ENCODE data around the gene ARID3C. TPM values are rescaled to one million over a fixed set of nuclear protein-coding genes. Genes with fewer than 3 reads are reported as not detected.

The ARID3C gene
- total and polyA plus RNA-seq, 10 of the 15 experiments (the other 5 are each of a cell fraction or from before 2014, with no cell fraction given), result not detected

DNA sequence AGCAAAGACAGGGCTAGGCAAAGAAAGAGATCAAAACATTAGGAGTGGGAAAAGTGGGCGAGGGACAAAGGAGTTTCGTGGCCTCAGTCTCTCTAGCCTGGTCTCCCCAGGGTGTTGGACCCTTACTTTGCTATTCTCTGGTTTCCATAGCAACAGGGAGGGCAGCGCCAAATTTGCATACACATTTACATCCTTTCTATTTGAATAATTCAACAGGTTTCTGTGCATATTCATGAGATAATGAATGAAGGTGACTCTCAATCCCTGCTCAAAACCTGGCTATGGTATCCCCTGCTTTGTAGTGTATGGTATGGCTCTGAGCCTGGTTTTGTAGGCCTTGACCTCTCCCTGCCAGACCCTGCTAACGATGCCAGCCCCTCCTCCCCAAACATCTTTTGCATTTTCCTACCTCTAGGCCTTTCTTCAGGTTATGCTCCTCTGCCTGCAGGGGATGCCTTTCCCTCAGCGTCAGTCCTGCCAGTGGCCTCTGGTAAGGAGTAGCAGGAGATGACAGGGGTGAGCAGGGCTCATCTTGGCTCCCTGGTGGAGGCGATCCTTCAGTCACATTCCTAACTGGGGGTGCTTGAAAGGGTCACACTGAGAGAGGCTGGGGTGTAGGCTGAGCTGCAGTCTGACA is 26.8 kb downstream of the ARID3C start:
- SMC1A ChIA-PET (ENCODE audit: uncharacterized antibody, unreplicated experiment), result no interaction called here
- Histone ChIP-seq H2AFZ (ENCODE audit: control insufficient read depth, low read depth, low read length) (no peak overlapping the region), H3K27ac (ENCODE audit: control insufficient read depth, insufficient read depth) (no peak overlapping the region), H3K4me1 (ENCODE audit: control insufficient read depth, insufficient read depth, low read length) (no peaks in the 10 kb centered on the region), H3K36me3 (ENCODE audit: control insufficient read depth in 2 of 2, insufficient read depth in 2 of 2, low read length in 1 of 2) (no peaks in the 10 kb centered on the region), H3K27me3 (replicated peaks in 1 of 2; ENCODE audit: control insufficient read depth in 2 of 2, insufficient read depth in 2 of 2, low read length in 1 of 2) (peaks cover 5 to 8% of the 10 kb centered on the region in 2 experiments; a peak in 2 of 4 replicates), H3K9ac (ENCODE audit: control insufficient read depth, insufficient read depth, low read length) (no peak overlapping the region), H3K9me3 (replicated peaks; ENCODE audit: control insufficient read depth, insufficient read depth, low read length) (no peaks in the 10 kb centered on the region), H4K20me1 (ENCODE audit: control insufficient read depth, insufficient read depth) (no peaks in the 10 kb centered on the region), H3K79me2 (ENCODE audit: control insufficient read depth, insufficient read depth, low read length) (no peaks in the 10 kb centered on the region), H3K4me2 (ENCODE audit: control insufficient read depth, insufficient read depth) (no peak overlapping the region), H3K4me3 (no peak overlapping the region)
- TF ChIP-seq SMC3 (IDR thresholded peaks at IDR 0.05; ENCODE audit: borderline replicate concordance, low read length), result no peak
- no peak for TF ChIP-seq CBX5 (IDR thresholded peaks at IDR 0.05; ENCODE audit: low read depth)
- no peak for TF ChIP-seq WRNIP1 (IDR thresholded peaks at IDR 0.05; ENCODE audit: borderline replicate concordance, low read depth, low read length)
- no peak for TF ChIP-seq ZNF274 (IDR thresholded peaks at IDR 0.05; ENCODE audit: insufficient read depth, insufficient read length)
- TF ChIP-seq KDM1A (IDR thresholded peaks at IDR 0.05; ENCODE audit: borderline replicate concordance), result no peak
- TF ChIP-seq ZNF622 (IDR thresholded peaks at IDR 0.05), result no peak
- no peak for TF ChIP-seq NR2C1 (IDR thresholded peaks at IDR 0.05)
- TF ChIP-seq ZNF207 (IDR thresholded peaks at IDR 0.05; ENCODE audit: borderline replicate concordance), result no peak
- WGBS (ENCODE audit: insufficient coverage, insufficient replicate concordance, low lambda C conversion rate, missing lambda C conversion rate), result 8% methylated on average over 6 of the region's 6 CpGs
- CTCF ChIA-PET, result interaction anchor here (0.8 to 5.0 kb wide), 7 partner anchors 32 to 269 kb away, joined by 3 to 39 read pairs (median 3); partner anchors contain the start of genes GALT and SIGMAR1
- POLR2A ChIA-PET, result no interaction called here
- FAIRE-seq (no peak), DNase-seq (ENCODE audit: low read depth, low spot score) (no peak), ATAC-seq (no peak)
- in situ Hi-C loops (cut with MboI) (no loop called here), intact Hi-C loops (cut with micrococcal nuclease; ENCODE audit: unreplicated experiment) (loop anchor here (5.0 kb wide), 1 partner anchor 270 kb away; no protein-coding TSS in a partner anchor)
- BruUV-seq (replicated peaks), result no TSS peak
- RAD21 ChIA-PET (ENCODE audit: unreplicated experiment), result no interaction called here

DNA sequence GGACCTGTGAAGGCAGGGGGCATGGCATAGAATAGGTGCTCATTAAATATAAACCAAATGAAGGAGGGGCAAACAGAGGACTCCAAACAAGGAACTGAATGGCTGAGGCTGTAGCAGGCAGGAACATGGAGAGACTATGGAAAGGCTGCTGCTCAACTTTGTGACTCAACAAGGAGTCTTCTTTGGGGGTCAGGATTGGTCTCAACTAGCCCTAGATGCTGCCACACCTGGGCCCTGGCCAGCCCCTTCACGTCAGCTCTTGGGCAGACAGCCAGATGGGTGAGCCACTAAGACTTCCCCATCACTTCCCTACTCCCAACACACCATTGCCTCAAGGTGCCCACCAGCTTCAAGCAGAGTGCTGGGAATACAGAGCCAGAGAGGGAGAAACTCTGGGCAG is 28.0 kb downstream of the ARID3C start:
- intact Hi-C loops (cut with micrococcal nuclease; ENCODE audit: unreplicated experiment) (loop anchor here (5.0 kb wide), 1 partner anchor 269 kb away; no protein-coding TSS in a partner anchor), in situ Hi-C loops (cut with MboI) (no loop called here)
- ChIA-PET CTCF (interaction anchor here (0.7 to 1.0 kb wide), 2 partner anchors 8 to 197 kb away, joined by 3 to 4 read pairs; no protein-coding TSS in a partner anchor), RAD21 (ENCODE audit: unreplicated experiment) (no interaction called here), SMC1A (ENCODE audit: uncharacterized antibody, unreplicated experiment) (no interaction called here), POLR2A (interaction anchor here (0.5 kb wide), 1 partner anchor 58 kb away, joined by 3 read pairs; no protein-coding TSS in a partner anchor)
- Histone ChIP-seq H3K4me2 (ENCODE audit: control insufficient read depth, insufficient read depth) (no peak overlapping the region), H3K36me3 (ENCODE audit: control insufficient read depth in 2 of 2, insufficient read depth in 2 of 2, low read length in 1 of 2) (no peaks in the 10 kb centered on the region), H3K9ac (ENCODE audit: control insufficient read depth, insufficient read depth, low read length) (no peak overlapping the region), H3K4me1 (ENCODE audit: control insufficient read depth, insufficient read depth, low read length) (no peaks in the 10 kb centered on the region), H4K20me1 (ENCODE audit: control insufficient read depth, insufficient read depth) (no peaks in the 10 kb centered on the region), H3K9me3 (replicated peaks; ENCODE audit: control insufficient read depth, insufficient read depth, low read length) (no peaks in the 10 kb centered on the region), H3K27me3 (replicated peaks in 1 of 2; ENCODE audit: control insufficient read depth in 2 of 2, insufficient read depth in 2 of 2, low read length in 1 of 2) (peaks cover 7 to 8% of the 10 kb centered on the region in 2 experiments; a peak in 2 of 4 replicates), H3K79me2 (ENCODE audit: control insufficient read depth, insufficient read depth, low read length) (no peaks in the 10 kb centered on the region), H3K4me3 (no peak overlapping the region), H3K27ac (ENCODE audit: control insufficient read depth, insufficient read depth) (no peak overlapping the region), H2AFZ (ENCODE audit: control insufficient read depth, low read depth, low read length) (no peak overlapping the region)
- TF ChIP-seq TARDBP (IDR thresholded peaks at IDR 0.05; ENCODE audit: borderline replicate concordance), result no peak
- TF ChIP-seq, protein P1, sequence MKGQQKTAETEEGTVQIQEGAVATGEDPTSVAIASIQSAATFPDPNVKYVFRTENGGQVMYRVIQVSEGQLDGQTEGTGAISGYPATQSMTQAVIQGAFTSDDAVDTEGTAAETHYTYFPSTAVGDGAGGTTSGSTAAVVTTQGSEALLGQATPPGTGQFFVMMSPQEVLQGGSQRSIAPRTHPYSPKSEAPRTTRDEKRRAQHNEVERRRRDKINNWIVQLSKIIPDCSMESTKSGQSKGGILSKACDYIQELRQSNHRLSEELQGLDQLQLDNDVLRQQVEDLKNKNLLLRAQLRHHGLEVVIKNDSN (IDR thresholded peaks at IDR 0.05; ENCODE audit: borderline replicate concordance, extremely low read length, insufficient read depth, low read depth, low read length), result no peak
- TF ChIP-seq SRF (IDR thresholded peaks at IDR 0.05; ENCODE audit: low read depth in 2 of 2, low read length in 2 of 2), result no peak
- TF ChIP-seq MEF2B (IDR thresholded peaks at IDR 0.05; ENCODE audit: partially characterized antibody, poor library complexity, severe bottlenecking), result no peak
- TF ChIP-seq, protein P2, sequence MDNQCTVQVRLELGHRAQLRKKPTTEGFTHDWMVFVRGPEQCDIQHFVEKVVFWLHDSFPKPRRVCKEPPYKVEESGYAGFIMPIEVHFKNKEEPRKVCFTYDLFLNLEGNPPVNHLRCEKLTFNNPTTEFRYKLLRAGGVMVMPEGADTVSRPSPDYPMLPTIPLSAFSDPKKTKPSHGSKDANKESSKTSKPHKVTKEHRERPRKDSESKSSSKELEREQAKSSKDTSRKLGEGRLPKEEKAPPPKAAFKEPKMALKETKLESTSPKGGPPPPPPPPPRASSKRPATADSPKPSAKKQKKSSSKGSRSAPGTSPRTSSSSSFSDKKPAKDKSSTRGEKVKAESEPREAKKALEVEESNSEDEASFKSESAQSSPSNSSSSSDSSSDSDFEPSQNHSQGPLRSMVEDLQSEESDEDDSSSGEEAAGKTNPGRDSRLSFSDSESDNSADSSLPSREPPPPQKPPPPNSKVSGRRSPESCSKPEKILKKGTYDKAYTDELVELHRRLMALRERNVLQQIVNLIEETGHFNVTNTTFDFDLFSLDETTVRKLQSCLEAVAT (IDR thresholded peaks at IDR 0.05), result no peak
- TF ChIP-seq MEF2A (IDR thresholded peaks at IDR 0.05; ENCODE audit: insufficient read depth, low read depth, low read length), result no peak
- ATAC-seq, result no peak
- BruUV-seq (replicated peaks), result no TSS peak
- DNase-seq (ENCODE audit: low read depth, low spot score), result no peak
- WGBS (ENCODE audit: insufficient coverage, insufficient replicate concordance, low lambda C conversion rate, missing lambda C conversion rate), result 0% methylated on average over 1 of the region's 1 CpG
- FAIRE-seq, result no peak
